Endothelial cell of umbilical vein (primary cell): Measurements from ENCODE around the gene GIPC1. TPM values are rescaled to one million over a fixed set of nuclear protein-coding genes. Genes with fewer than 3 reads are reported as not detected.

Experiments used
- BruUV-seq: library from RNA; stranded (reverse); fragments of 400-500 nt; replicated peaks from 2 replicates; lab custom pipeline; 2021; lab: Mats Ljungman, UMichigan
- CTCF ChIA-PET: fragments of 300-600, 350-600 bp; sonication (Branson Sonifier 250); formaldehyde crosslinking; loops from one replicate; lab custom pipeline; 2021; ENCODE audit warnings: antibody characterized with exemption, inconsistent platforms; lab: Charles Lee
- POLR2A ChIA-PET: fragments of 300-600, 350-600 bp; sonication (Branson Sonifier 250); formaldehyde crosslinking; loops from one replicate; lab custom pipeline; 2021; ENCODE audit warnings: antibody characterized with exemption, inconsistent platforms; lab: Charles Lee
- DNase-seq: peaks from one replicate; pipeline ENCODE4 v3.0.0-alpha.2; 2011; ENCODE audit warnings: low read depth, low spot score
- FAIRE-seq: peaks from 2 replicates; lab custom pipeline; 2011; peaks lifted over from hg19 to GRCh38; lab: Jason Lieb, UNC
- H2AFZ ChIP-seq: 2 replicates; pipeline ENCODE4 v1.6.0; 2012; ENCODE audit warnings: low read depth, low read length, control low read depth, inconsistent platforms
- H3K27ac ChIP-seq: 2 replicates; pipeline ENCODE4 v1.5.1; 2011; ENCODE audit warnings: low read depth, mild to moderate bottlenecking, control low read depth, low read length, moderate library complexity; ENCODE audit not compliant: insufficient read depth
- H3K27me3 ChIP-seq, 2 experiments: 2 replicates each; pipeline versions ENCODE4 v1.6.0 to v1.6.1; 2011; ENCODE audit warnings: low read length in 2 of 2, mixed read lengths in 1 of 2; ENCODE audit not compliant: control insufficient read depth in 2 of 2, insufficient read depth in 2 of 2
- H3K36me3 ChIP-seq, 2 experiments: 2 replicates in 1 of 2; 3 replicates in 1 of 2; pipeline ENCODE4 v1.5.1; 2011; ENCODE audit warnings: low read length in 2 of 2, mild to moderate bottlenecking in 1 of 2, moderate library complexity in 1 of 2; ENCODE audit not compliant: control insufficient read depth in 2 of 2, insufficient read depth in 2 of 2; ENCODE audit errors: extremely low read depth in 1 of 2
- H3K4me1 ChIP-seq: 3 replicates; pipeline ENCODE4 v1.5.1; 2011; ENCODE audit warnings: mild to moderate bottlenecking, low read length; ENCODE audit not compliant: control insufficient read depth, insufficient read depth; ENCODE audit errors: extremely low read depth
- H3K4me2 ChIP-seq: 2 replicates; pipeline ENCODE4 v1.6.1; 2011; ENCODE audit warnings: low read length, control low read depth, mixed read lengths; ENCODE audit not compliant: insufficient read depth
- H3K4me3 ChIP-seq, 3 experiments: fragments of 200-600 bp in 1 of 3; sonication (generic), shearing (Covaris generic) in 1 of 3; replicated peaks in 1 of 3; 2 replicates each; pipeline ENCODE4 v1.5.1; 2011 to 2016; ENCODE audit warnings: control low read depth in 3 of 3, low read length in 3 of 3, mild to moderate bottlenecking in 2 of 3, inconsistent platforms in 1 of 3, low read depth in 1 of 3, moderate library complexity in 1 of 3; ENCODE audit not compliant: insufficient read depth in 1 of 3
- H3K79me2 ChIP-seq: 2 replicates; pipeline ENCODE4 v1.6.0; 2012; ENCODE audit warnings: low read length, inconsistent platforms; ENCODE audit not compliant: control insufficient read depth, insufficient read depth
- H3K9ac ChIP-seq: replicated peaks from 2 replicates; pipeline ENCODE3; 2011; ENCODE audit warnings: low read length, control low read depth; ENCODE audit not compliant: insufficient read depth; ENCODE audit errors: extremely low read depth
- H3K9me1 ChIP-seq: replicated peaks from 3 replicates; pipeline ENCODE4 v1.6.0; 2011; ENCODE audit warnings: mild to moderate bottlenecking, low read length; ENCODE audit not compliant: control insufficient read depth, insufficient read depth; ENCODE audit errors: extremely low read depth
- H3K9me3 ChIP-seq: replicated peaks from 2 replicates; pipeline ENCODE4 v1.5.1; 2012; ENCODE audit warnings: low read length, inconsistent platforms; ENCODE audit not compliant: control insufficient read depth, insufficient read depth
- H4K20me1 ChIP-seq: replicated peaks from 2 replicates; pipeline ENCODE3; 2011; ENCODE audit warnings: mild to moderate bottlenecking, low read length; ENCODE audit not compliant: control insufficient read depth, insufficient read depth; ENCODE audit errors: extremely low read depth
- EZH2 ChIP-seq: IDR thresholded peaks from 2 replicates; pipeline ENCODE4 v1.6.1; 2012; ENCODE audit warnings: borderline replicate concordance, low read depth, mild to moderate bottlenecking, moderate library complexity, low read length, inconsistent platforms; ENCODE audit not compliant: severe bottlenecking
- MYC ChIP-seq: IDR thresholded peaks from one replicate; pipeline ENCODE4 v1.6.1; 2011; ENCODE audit warnings: mild to moderate bottlenecking, low read depth, low read length
- POLR2A ChIP-seq: IDR thresholded peaks from 2 replicates; pipeline ENCODE4 v1.6.1; 2012; ENCODE audit warnings: low read depth, mild to moderate bottlenecking, control low read depth, low read length
- POLR2AphosphoS5 ChIP-seq: IDR thresholded peaks from 2 replicates; pipeline ENCODE4 v1.6.1; 2012; ENCODE audit warnings: low read depth, mild to moderate bottlenecking, control low read depth, low read length, moderate library complexity; ENCODE audit not compliant: insufficient read depth
- dilution Hi-C: fragments of 300-500 bp; cut with MboI; formaldehyde crosslinking; loops from one replicate; pipeline ENCODE4 v1.15.0; 2019; ENCODE audit warnings: low sequenced_read_pairs; ENCODE audit not compliant: extremely low pct_ligation_motif_present
- intact Hi-C: fragments of 100-400 bp; cut with micrococcal nuclease; formaldehyde crosslinking; loops from one replicate; pipeline ENCODE4 v1.10.0; 2022
- polyA plus RNA-seq, 4 experiments: library from polyadenylated mRNA; depleted of rRNA in 3 of 4; stranded (reverse) in 3 of 4; unstranded in 1 of 4; fragments of >200 nt; gene quantifications; 2 replicates each; pipeline versions ENCODE4 v1.2.1 to v1.2.3, GENCODE V29; 2011 to 2012; ENCODE audit warnings: missing spikeins in 1 of 4
- total RNA-seq: library from RNA; stranded (reverse); gene quantifications from 2 replicates; pipeline ENCODE4 v1.2.3, GENCODE V29; 2021
- TF ChIP-seq, protein P1 (sequence below), 2 donors: IDR thresholded peaks; 1 replicate in 1 of 2; 2 replicates in 1 of 2; pipeline ENCODE4 v1.5.1; 2011; ENCODE audit warnings: low read length in 2 of 2, mild to moderate bottlenecking in 2 of 2, moderate library complexity in 2 of 2, control low read depth in 1 of 2, inconsistent platforms in 1 of 2, low read depth in 1 of 2; ENCODE audit not compliant: insufficient read depth in 1 of 2; ENCODE audit errors: extremely low read depth in 1 of 2
- TF ChIP-seq, protein P2 (sequence below): IDR thresholded peaks from 2 replicates; pipeline ENCODE4 v1.6.1; 2011; ENCODE audit not compliant: insufficient read depth, insufficient read length

Gene GIPC1
- total and polyA plus RNA-seq, 2 donors (not counting 3 experiments of a cell fraction or from before 2014, with no cell fraction given): 108 to 141 TPM

DNA sequence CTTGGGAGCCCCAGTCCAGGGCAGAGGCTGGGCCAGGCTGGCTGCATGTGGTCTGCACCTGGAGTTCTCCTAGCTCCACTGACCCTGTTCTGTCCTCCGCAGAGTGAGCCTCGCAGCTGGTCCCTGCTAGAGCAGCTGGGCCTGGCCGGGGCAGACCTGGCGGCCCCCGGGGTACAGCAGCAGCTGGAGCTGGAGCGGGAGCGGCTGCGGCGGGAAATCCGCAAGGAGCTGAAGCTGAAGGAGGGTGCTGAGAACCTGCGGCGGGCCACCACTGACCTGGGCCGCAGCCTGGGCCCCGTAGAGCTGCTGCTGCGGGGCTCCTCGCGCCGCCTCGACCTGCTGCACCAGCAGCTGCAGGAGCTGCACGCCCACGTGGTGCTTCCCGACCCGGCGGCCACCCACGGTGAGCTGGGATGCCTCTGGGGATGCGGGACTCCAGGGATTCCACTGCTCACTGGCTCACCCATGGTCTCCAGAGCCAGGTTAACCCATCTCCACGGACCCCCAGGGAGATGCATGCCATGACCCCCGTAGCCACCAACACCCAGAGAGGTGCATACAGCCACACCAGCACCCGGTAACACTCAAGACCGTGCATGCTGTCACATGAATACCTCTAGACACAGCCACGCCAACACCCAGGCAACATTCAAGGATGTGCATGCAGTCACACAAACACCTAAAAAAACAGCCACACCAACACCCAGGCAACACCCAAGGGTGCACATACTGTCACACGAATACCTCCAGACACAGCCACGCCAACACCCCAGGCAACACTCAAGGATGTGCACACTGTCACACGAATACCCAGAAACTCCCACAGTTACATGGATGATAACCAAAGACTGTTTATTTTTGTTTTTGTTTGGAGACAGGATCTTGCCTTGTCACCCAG lies 54.6 kb downstream of the GIPC1 start:
- Histone ChIP-seq H3K4me2 (no peak overlapping the region), H3K9me1 (no peaks in the 10 kb centered on the region), H4K20me1 (no peaks in the 10 kb centered on the region), H2AFZ (no peak overlapping the region), H3K36me3 (peaks cover 10 to 35% of the 10 kb centered on the region in 2 experiments), H3K27me3 (no peaks in the 10 kb centered on the region), H3K9me3 (no peaks in the 10 kb centered on the region), H3K4me3 (no peak overlapping the region), H3K79me2 (peaks cover 46% of the 10 kb centered on the region), H3K27ac (no peak overlapping the region), H3K4me1 (peaks cover 25% of the 10 kb centered on the region), H3K9ac (no peak overlapping the region)
- intact Hi-C loops: no loop called here
- FAIRE-seq (no peak), DNase-seq (no peak)
- BruUV-seq: no TSS peak
- ChIA-PET CTCF (interaction anchor here (1.6 kb wide), 1 partner anchor 7 kb away, joined by 4 read pairs; no protein-coding TSS in a partner anchor), POLR2A (no interaction called here)
- dilution Hi-C loops: no loop called here
- TF ChIP-seq, protein P1, sequence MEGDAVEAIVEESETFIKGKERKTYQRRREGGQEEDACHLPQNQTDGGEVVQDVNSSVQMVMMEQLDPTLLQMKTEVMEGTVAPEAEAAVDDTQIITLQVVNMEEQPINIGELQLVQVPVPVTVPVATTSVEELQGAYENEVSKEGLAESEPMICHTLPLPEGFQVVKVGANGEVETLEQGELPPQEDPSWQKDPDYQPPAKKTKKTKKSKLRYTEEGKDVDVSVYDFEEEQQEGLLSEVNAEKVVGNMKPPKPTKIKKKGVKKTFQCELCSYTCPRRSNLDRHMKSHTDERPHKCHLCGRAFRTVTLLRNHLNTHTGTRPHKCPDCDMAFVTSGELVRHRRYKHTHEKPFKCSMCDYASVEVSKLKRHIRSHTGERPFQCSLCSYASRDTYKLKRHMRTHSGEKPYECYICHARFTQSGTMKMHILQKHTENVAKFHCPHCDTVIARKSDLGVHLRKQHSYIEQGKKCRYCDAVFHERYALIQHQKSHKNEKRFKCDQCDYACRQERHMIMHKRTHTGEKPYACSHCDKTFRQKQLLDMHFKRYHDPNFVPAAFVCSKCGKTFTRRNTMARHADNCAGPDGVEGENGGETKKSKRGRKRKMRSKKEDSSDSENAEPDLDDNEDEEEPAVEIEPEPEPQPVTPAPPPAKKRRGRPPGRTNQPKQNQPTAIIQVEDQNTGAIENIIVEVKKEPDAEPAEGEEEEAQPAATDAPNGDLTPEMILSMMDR (IDR thresholded peaks at IDR 0.05; ENCODE audit: extremely low read depth in 1 of 2, insufficient read depth in 1 of 2, low read depth in 1 of 2, low read length in 2 of 2): no peak
- TF ChIP-seq EZH2 (no peak), POLR2A (no peak), POLR2AphosphoS5 (no peak), MYC (no peak)
- TF ChIP-seq, protein P2, sequence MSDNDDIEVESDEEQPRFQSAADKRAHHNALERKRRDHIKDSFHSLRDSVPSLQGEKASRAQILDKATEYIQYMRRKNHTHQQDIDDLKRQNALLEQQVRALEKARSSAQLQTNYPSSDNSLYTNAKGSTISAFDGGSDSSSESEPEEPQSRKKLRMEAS: no peak
